Measurements from ENCODE around the gene MED29. TPM values are rescaled to one million over a fixed set of nuclear protein-coding genes. Genes with fewer than 3 reads are reported as not detected.
A peak's percentile ranks its signal among the peaks of the same experiment; 100 is the strongest.

MED29 gene
- total RNA-seq, 1 donor from 2014 or later, result 37.3 TPM

DNA sequence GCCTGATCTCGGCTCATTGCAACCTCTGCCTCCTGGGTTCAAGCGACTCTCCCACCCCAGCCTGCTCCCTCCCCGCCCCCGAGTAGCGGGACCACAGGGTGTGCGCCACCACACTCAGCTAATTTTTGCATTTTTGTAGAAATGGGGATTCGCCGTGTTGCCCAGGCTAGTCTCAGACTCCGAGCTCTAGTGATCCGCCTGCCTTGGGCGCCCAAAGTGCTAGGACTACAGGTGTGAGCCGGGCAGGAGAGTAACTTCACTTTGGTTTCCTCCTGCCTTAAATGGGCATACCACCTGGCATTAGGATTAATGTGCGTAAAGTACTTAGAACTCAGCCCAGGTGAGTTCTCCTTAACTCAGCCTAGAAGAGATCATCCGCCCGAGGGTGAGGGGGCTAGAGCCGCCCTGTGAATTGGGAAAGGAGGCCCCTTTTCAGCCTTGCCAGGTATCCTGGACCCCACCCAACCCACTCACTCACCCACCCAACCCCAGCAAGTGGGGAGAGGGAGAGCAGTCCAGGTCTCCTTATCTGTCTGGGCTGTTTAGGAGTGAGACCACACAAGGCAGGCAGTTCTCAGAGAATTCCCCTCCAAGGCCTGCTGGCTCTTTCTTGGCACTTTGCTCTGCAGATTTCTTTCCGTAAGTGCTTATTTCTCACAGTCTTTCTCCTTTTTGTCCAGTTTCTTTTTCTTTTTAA is 14.2 kb downstream of the MED29 start:
- H3K4me3 Mint-ChIP-seq, result peak overlapping the region; percentile 89
- TF ChIP-seq CTCF (conservative IDR thresholded peaks at IDR 0.05), result no peak
- DNase-seq (ENCODE audit: low read depth, low spot score), result no peak
- peaks cover 41% of the 10 kb centered on the region for H3K4me1 Mint-ChIP-seq
- no peaks in the 10 kb centered on the region for H3K9me3 Mint-ChIP-seq
- H3K27ac Mint-ChIP-seq (ENCODE audit: unreplicated experiment), result no peak overlapping the region
- peaks cover 21% of the 10 kb centered on the region for H3K27me3 Mint-ChIP-seq (ENCODE audit: low read depth)
- no peaks in the 10 kb centered on the region for H3K36me3 Mint-ChIP-seq (ENCODE audit: low read depth)

DNA sequence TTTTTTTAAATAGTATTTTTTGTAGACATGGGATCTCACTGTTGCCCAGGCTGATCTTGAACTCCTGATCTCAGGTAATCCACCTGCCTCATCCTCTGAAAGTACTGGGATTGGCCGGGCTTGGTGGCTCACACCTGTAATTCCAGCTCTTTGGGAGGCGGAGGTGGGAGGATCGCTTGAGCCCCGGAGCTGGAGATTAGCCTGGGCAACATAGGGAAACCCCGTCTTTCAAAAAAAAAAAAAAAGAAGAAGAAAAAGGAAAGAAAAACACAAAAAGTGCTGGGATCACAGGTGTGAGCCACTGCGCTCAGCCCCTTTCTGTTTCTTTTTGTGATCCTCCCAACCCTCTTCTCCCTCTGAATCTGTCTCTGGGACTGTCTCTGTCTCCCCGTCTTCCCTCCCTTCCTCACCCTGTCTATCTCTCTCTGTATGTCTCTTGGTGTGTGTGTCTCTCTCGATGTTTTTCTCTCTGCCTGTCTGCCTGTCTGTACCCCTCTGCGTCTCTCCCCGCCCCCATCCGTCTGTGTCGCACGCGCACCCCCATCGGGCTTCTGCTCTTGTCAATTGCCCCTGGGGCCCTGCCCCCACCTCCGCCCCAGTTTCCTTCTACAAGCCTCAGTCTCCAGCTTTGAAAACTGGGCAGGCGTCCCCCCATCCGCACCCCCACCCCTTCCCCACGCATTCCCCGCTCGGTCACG is 14.9 kb downstream of the MED29 start:
- TF ChIP-seq CTCF (conservative IDR thresholded peaks at IDR 0.05), result no peak
- no peaks in the 10 kb centered on the region for H3K36me3 Mint-ChIP-seq (ENCODE audit: low read depth)
- H3K4me3 Mint-ChIP-seq, result peak overlapping the region; percentile 89
- DNase-seq (ENCODE audit: low read depth, low spot score), result no peak
- H3K4me1 Mint-ChIP-seq, result peaks cover 45% of the 10 kb centered on the region
- no peak overlapping the region for H3K27ac Mint-ChIP-seq (ENCODE audit: unreplicated experiment)
- H3K27me3 Mint-ChIP-seq (ENCODE audit: low read depth), result peaks cover 27% of the 10 kb centered on the region
- no peaks in the 10 kb centered on the region for H3K9me3 Mint-ChIP-seq

DNA sequence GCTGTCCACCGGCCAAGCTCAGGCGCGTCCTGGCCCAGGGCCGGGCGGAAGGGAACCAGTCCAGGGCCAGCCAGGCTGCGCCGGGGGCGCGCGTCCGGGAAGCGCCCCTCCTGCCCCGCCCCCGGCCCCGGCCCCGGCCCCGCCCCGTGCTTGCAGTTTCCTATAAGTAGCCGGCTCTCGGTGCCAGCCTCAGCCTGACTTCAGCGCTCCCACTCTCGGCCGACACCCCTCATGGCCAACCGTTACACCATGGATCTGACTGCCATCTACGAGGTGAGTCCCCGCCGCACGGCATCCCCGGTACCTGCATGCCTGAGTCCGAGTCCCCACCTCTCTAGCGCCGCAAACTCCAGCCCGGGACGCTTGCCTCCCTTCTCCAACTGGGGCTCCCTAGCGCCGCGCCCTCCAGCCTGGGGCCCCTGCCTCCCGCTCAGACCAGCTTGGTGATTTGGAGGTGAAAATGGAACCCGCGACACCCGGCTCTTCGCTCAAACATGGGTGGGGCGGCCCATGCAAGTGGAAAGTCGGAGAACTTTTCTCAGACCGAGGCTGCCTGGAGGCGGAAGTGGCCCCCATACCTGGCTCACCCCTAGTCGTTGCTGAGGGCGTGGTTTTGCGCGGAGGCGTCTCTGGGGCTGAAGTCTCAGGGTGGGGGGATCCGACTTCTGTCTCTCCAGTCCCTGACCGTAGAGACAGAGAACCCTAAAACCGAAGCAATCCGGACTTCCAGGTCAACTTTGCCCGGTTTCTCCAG is 15.7 kb downstream of the MED29 start, which contains the start of gene ZFP36:
ZFP36 (plus strand) TSS at position 192 of the 754 bp plus-strand sequence; CDS start at position 250, 58 bp downstream.
- no peak for TF ChIP-seq CTCF (conservative IDR thresholded peaks at IDR 0.05)
- no peaks in the 10 kb centered on the region for H3K36me3 Mint-ChIP-seq (ENCODE audit: low read depth)
- H3K4me1 Mint-ChIP-seq, result peaks cover 45% of the 10 kb centered on the region
- peaks cover 33% of the 10 kb centered on the region for H3K27me3 Mint-ChIP-seq (ENCODE audit: low read depth)
- DNase-seq (ENCODE audit: low read depth, low spot score), result peak; percentile 65
- no peak within 1 kb of the TSS for H3K27ac Mint-ChIP-seq (ENCODE audit: unreplicated experiment)
- no peaks in the 10 kb centered on the region for H3K9me3 Mint-ChIP-seq
- peak within 1 kb of the TSS; percentile 93 for H3K4me3 Mint-ChIP-seq

DNA sequence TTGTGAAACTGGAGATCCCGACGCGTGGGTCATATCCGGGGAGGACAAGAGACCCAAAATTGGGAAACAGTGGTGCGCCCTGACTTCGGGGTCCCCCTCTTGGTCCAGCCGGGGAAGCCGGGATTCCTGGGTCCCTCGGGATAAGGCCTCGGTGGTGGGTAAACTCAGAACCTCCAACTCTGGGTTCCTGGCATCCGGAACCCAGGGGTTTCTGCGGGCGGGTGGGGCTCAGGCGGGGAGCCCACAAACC is 16.2 kb downstream of the MED29 start:
- Mint-ChIP-seq H3K27me3 (ENCODE audit: low read depth) (peaks cover 38% of the 10 kb centered on the region), H3K4me1 (peaks cover 45% of the 10 kb centered on the region), H3K36me3 (ENCODE audit: low read depth) (peaks cover 4% of the 10 kb centered on the region), H3K4me3 (peak overlapping the region; percentile 93), H3K9me3 (peaks cover 3% of the 10 kb centered on the region), H3K27ac (ENCODE audit: unreplicated experiment) (no peak overlapping the region)
- no peak for TF ChIP-seq CTCF (conservative IDR thresholded peaks at IDR 0.05)
- DNase-seq (ENCODE audit: low read depth, low spot score), result no peak

DNA sequence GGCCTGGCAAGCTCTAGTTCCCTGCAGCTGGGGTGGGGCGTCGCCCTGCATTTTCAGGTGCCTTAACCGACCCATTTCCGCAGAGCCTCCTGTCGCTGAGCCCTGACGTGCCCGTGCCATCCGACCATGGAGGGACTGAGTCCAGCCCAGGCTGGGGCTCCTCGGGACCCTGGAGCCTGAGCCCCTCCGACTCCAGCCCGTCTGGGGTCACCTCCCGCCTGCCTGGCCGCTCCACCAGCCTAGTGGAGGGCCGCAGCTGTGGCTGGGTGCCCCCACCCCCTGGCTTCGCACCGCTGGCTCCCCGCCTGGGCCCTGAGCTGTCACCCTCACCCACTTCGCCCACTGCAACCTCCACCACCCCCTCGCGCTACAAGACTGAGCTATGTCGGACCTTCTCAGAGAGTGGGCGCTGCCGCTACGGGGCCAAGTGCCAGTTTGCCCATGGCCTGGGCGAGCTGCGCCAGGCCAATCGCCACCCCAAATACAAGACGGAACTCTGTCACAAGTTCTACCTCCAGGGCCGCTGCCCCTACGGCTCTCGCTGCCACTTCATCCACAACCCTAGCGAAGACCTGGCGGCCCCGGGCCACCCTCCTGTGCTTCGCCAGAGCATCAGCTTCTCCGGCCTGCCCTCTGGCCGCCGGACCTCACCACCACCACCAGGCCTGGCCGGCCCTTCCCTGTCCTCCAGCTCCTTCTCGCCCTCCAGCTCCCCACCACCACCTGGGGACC is 16.6 kb downstream of the MED29 start:
- TF ChIP-seq CTCF (conservative IDR thresholded peaks at IDR 0.05), result no peak
- no peak overlapping the region for H3K27ac Mint-ChIP-seq (ENCODE audit: unreplicated experiment)
- H3K36me3 Mint-ChIP-seq (ENCODE audit: low read depth), result peaks cover 4% of the 10 kb centered on the region
- peaks cover 39% of the 10 kb centered on the region for H3K27me3 Mint-ChIP-seq (ENCODE audit: low read depth)
- peaks cover 3% of the 10 kb centered on the region for H3K9me3 Mint-ChIP-seq
- peaks cover 41% of the 10 kb centered on the region for H3K4me1 Mint-ChIP-seq
- DNase-seq (ENCODE audit: low read depth, low spot score), result no peak
- H3K4me3 Mint-ChIP-seq, result peak overlapping the region; percentile 92

Data from neural crest cell (in vitro differentiated cells).